GM12872 (cell line): ENCODE results near the gene MYO15B.

Experiments used
- CTCF ChIP-seq: IDR thresholded peaks from 3 replicates; pipeline ENCODE4 v1.5.1; 2011; ENCODE audit warnings: low read depth, mild to moderate bottlenecking, low read length, moderate library complexity; ENCODE audit not compliant: insufficient read depth

MYO15B gene

GRCh38 chr17:75570034-75570676 is 17.4 kb upstream of the MYO15B start:
- no peak for TF ChIP-seq CTCF

GRCh38 chr17:75570772-75571171 is 16.8 kb upstream of the MYO15B start:
- no peak for TF ChIP-seq CTCF

GRCh38 chr17:75571197-75571884 is 16.3 kb upstream of the MYO15B start:
- TF ChIP-seq CTCF: no peak

- no peak for TF ChIP-seq CTCF
These were observed 15.8 kb upstream of the MYO15B start for GRCh38 chr17:75571885-75572215.

- no peak for TF ChIP-seq CTCF
These were observed 14.7 kb upstream of the MYO15B start for GRCh38 chr17:75572713-75573539.

- no peak for TF ChIP-seq CTCF
These were observed 14.1 kb upstream of the MYO15B start for GRCh38 chr17:75573540-75573957.

- TF ChIP-seq CTCF: no peak
These were observed 13.6 kb upstream of the MYO15B start for GRCh38 chr17:75573994-75574393.
